H1 (cell line): ENCODE measurements around the gene ZNF133. TPM values are rescaled to one million over a fixed set of nuclear protein-coding genes. Genes with fewer than 3 reads are reported as not detected.
"Not testable (repeated sequence)": the region's sequence is repeated elsewhere in the genome, so short reads cannot be mapped to it uniquely, and the experiment has no call there.

Experiments used
- CTCF ChIA-PET: fragments of 300-600 bp; sonication (Branson Sonifier 250); formaldehyde crosslinking; loops from one replicate; lab custom pipeline; 2021; ENCODE audit not compliant: partially characterized antibody; lab: Charles Lee
- POLR2A ChIA-PET: fragments of 300-600 bp; sonication (Branson Sonifier 250); formaldehyde crosslinking; loops from one replicate; lab custom pipeline; 2021; ENCODE audit warnings: inconsistent platforms; ENCODE audit not compliant: partially characterized antibody; lab: Charles Lee
- DNase-seq, 2 experiments: peaks; one replicate each; pipeline versions ENCODE4 v3.0.0 to v3.0.0-alpha.2; 2010 to 2022; ENCODE audit warnings: low spot score in 2 of 2, low read depth in 1 of 2, mixed read lengths in 1 of 2
- FAIRE-seq: peaks from 2 replicates; lab custom pipeline; 2011; peaks lifted over from hg19 to GRCh38; lab: Jason Lieb, UNC
- H2AFZ ChIP-seq: 2 replicates; pipeline ENCODE4 v1.8.1; 2012; ENCODE audit warnings: low read length, inconsistent platforms
- H2AK5ac ChIP-seq: 2 replicates; pipeline ENCODE4 v1.6.1; 2013; ENCODE audit warnings: low read depth, low read length
- H2BK120ac ChIP-seq: replicated peaks from 2 replicates; pipeline ENCODE3; 2013; ENCODE audit warnings: low read depth, low read length, inconsistent platforms
- H2BK12ac ChIP-seq: 2 replicates; pipeline ENCODE4 v1.6.1; 2013; ENCODE audit warnings: low read depth, low read length
- H2BK15ac ChIP-seq: 2 replicates; pipeline ENCODE4 v1.6.1; 2013; ENCODE audit warnings: low read length
- H2BK20ac ChIP-seq: 2 replicates; pipeline ENCODE4 v1.6.1; 2013; ENCODE audit warnings: low read length
- H2BK5ac ChIP-seq: 2 replicates; pipeline ENCODE4 v1.6.1; 2013; ENCODE audit warnings: low read depth, low read length
- H3K14ac ChIP-seq: 2 replicates; pipeline ENCODE4 v1.6.1; 2013; ENCODE audit warnings: inconsistent platforms; ENCODE audit not compliant: insufficient read length
- H3K18ac ChIP-seq: 2 replicates; pipeline ENCODE4 v1.6.1; 2013; ENCODE audit warnings: low read length; ENCODE audit errors: extremely low read depth
- H3K23ac ChIP-seq: 2 replicates; pipeline ENCODE4 v1.6.1; 2013; ENCODE audit warnings: inconsistent platforms; ENCODE audit not compliant: insufficient read length
- H3K23me2 ChIP-seq: 2 replicates; pipeline ENCODE4 v1.6.1; 2013; ENCODE audit warnings: low read depth, low read length
- H3K27ac ChIP-seq: 2 replicates; pipeline ENCODE4 v1.6.1; 2011; ENCODE audit warnings: low read depth, low read length, inconsistent platforms
- H3K27me3 ChIP-seq, 4 experiments: replicated peaks in 1 of 4; 1 replicate in 1 of 4; 2 replicates in 3 of 4; pipeline versions ENCODE4 v1.6.1 to v1.8.1; 2011 to 2013; ENCODE audit warnings: low read length in 3 of 4, mild to moderate bottlenecking in 3 of 4, inconsistent platforms in 2 of 4, mixed read lengths in 2 of 4, moderate library complexity in 1 of 4; ENCODE audit not compliant: control insufficient read depth in 3 of 4, insufficient read depth in 3 of 4; ENCODE audit errors: extremely low read depth in 1 of 4
- H3K36me3 ChIP-seq, 4 experiments: 2 replicates each; pipeline versions ENCODE4 v1.6.1 to v1.8.1; 2011 to 2013; ENCODE audit warnings: mild to moderate bottlenecking in 4 of 4, low read length in 3 of 4, moderate library complexity in 2 of 4, control low read depth in 1 of 4, inconsistent platforms in 1 of 4; ENCODE audit not compliant: insufficient read depth in 4 of 4, control insufficient read depth in 2 of 4
- H3K4ac ChIP-seq: replicated peaks from 2 replicates; pipeline ENCODE3; 2013; ENCODE audit warnings: low read length, low read depth, mixed read lengths, inconsistent platforms; ENCODE audit not compliant: insufficient read length
- H3K4me1 ChIP-seq, 4 experiments: replicated peaks in 1 of 4; 1 replicate in 1 of 4; 2 replicates in 3 of 4; pipeline versions ENCODE4 v1.6.1 to v1.8.1; 2011 to 2013; ENCODE audit warnings: low read length in 3 of 4, inconsistent platforms in 2 of 4, mixed read lengths in 1 of 4; ENCODE audit not compliant: insufficient read depth in 4 of 4, control insufficient read depth in 3 of 4
- H3K4me2 ChIP-seq, 2 experiments: 2 replicates each; pipeline versions ENCODE4 v1.6.1 to v1.8.1; 2011 to 2013; ENCODE audit warnings: low read depth in 2 of 2, low read length in 2 of 2, control low read depth in 1 of 2, inconsistent platforms in 1 of 2, mild to moderate bottlenecking in 1 of 2; ENCODE audit not compliant: insufficient read depth in 1 of 2
- H3K4me3 ChIP-seq, 4 experiments: fragments of 200-600, 300-600 bp in 1 of 4; sonication (generic), shearing (Covaris generic), sonication (Bioruptor Twin) in 1 of 4; 2 replicates each; pipeline versions ENCODE4 v1.5.1 to v1.8.1; 2011 to 2016; ENCODE audit warnings: low read length in 4 of 4, low read depth in 3 of 4, control low read depth in 2 of 4, inconsistent platforms in 2 of 4, mild to moderate bottlenecking in 2 of 4, mixed read lengths in 1 of 4, moderate library complexity in 1 of 4; ENCODE audit not compliant: insufficient read depth in 2 of 4; ENCODE audit errors: extremely low read depth in 1 of 4
- H3K56ac ChIP-seq: replicated peaks from 2 replicates; pipeline ENCODE3; 2013; ENCODE audit warnings: low read depth, mild to moderate bottlenecking, mixed read lengths, low read length, inconsistent platforms; ENCODE audit not compliant: insufficient read length
- H3K79me1 ChIP-seq: 2 replicates; pipeline ENCODE4 v1.6.1; 2013; ENCODE audit warnings: low read depth, low read length, control low read depth
- H3K79me2 ChIP-seq, 2 experiments: 2 replicates each; pipeline versions ENCODE4 v1.6.1 to v1.8.1; 2012 to 2013; ENCODE audit warnings: low read length in 2 of 2, mild to moderate bottlenecking in 2 of 2, inconsistent platforms in 1 of 2; ENCODE audit not compliant: insufficient read depth in 2 of 2, control insufficient read depth in 1 of 2
- H3K9ac ChIP-seq, 4 experiments: replicated peaks in 1 of 4; 1 replicate in 1 of 4; 2 replicates in 3 of 4; pipeline versions ENCODE4 v1.6.1 to v1.8.1; 2011 to 2013; ENCODE audit warnings: low read depth in 3 of 4, low read length in 3 of 4, control low read depth in 2 of 4, mild to moderate bottlenecking in 2 of 4, moderate library complexity in 2 of 4, inconsistent platforms in 1 of 4; ENCODE audit errors: extremely low read depth in 1 of 4
- H3K9me3 ChIP-seq, 2 experiments: 2 replicates each; pipeline versions ENCODE4 v1.6.1 to v1.8.1; 2012 to 2013; ENCODE audit warnings: mild to moderate bottlenecking in 2 of 2, moderate library complexity in 2 of 2, control low read depth in 1 of 2, inconsistent platforms in 1 of 2, low read depth in 1 of 2, low read length in 1 of 2, mixed read lengths in 1 of 2; ENCODE audit not compliant: insufficient read depth in 2 of 2
- H4K20me1 ChIP-seq, 2 experiments: replicated peaks in 1 of 2; 2 replicates each; pipeline versions ENCODE3 to v1.8.1; 2011 to 2013; ENCODE audit warnings: inconsistent platforms in 2 of 2, low read length in 2 of 2, mild to moderate bottlenecking in 1 of 2; ENCODE audit not compliant: insufficient read depth in 2 of 2, control insufficient read depth in 1 of 2
- H4K5ac ChIP-seq: 2 replicates; pipeline ENCODE4 v1.6.1; 2013; ENCODE audit warnings: low read length, low read depth, mixed read lengths, inconsistent platforms; ENCODE audit not compliant: insufficient read length
- H4K8ac ChIP-seq: 2 replicates; pipeline ENCODE4 v1.8.0; 2013; ENCODE audit warnings: mild to moderate bottlenecking, moderate library complexity, low read length, inconsistent platforms; ENCODE audit not compliant: insufficient read depth; ENCODE audit errors: extremely low read depth
- H4K91ac ChIP-seq: replicated peaks from 2 replicates; pipeline ENCODE3; 2013; ENCODE audit warnings: low read length, mixed read lengths, inconsistent platforms; ENCODE audit not compliant: insufficient read length
- WGBS, 2 experiments: shearing (Covaris generic) in 1 of 2; methylation state at CpG; one replicate each; pipeline versions ENCODE4 v1.1.6 to v1.1.7; 2013 to 2015; ENCODE audit warnings: low lambda C conversion rate in 2 of 2, mixed read lengths in 2 of 2, inconsistent platforms in 1 of 2, low coverage in 1 of 2, missing lambda C conversion rate in 1 of 2; ENCODE audit not compliant: insufficient replicate concordance in 2 of 2, insufficient coverage in 1 of 2, insufficient read length in 1 of 2; ENCODE audit errors: extremely low coverage in 1 of 2, missing lambda C conversion rate in 1 of 2; 5-methylcytosine and 5-hydroxymethylcytosine counted together
- polyA plus RNA-seq, 7 experiments: library from polyadenylated mRNA; depleted of rRNA in 3 of 7; stranded (reverse) in 5 of 7; unstranded in 2 of 7; fragments of >200 nt in 5 of 7; fragments of 200-250 nt in 2 of 7; gene quantifications; 1 replicate in 5 of 7; 2 replicates in 1 of 7; 4 replicates in 1 of 7; pipeline versions ENCODE4 v1.2.1 to v1.2.3, GENCODE V29; 2011 to 2013; ENCODE audit warnings: missing spikeins in 2 of 7, mixed read lengths in 2 of 7
- total RNA-seq: library from RNA; stranded (reverse); fragmentation: NEBNext Ultra II Directional; extraction: Animal tissue kit (Norgen Biotek cat#: 25700); gene quantifications from 2 replicates; pipeline ENCODE4 v1.2.1, GENCODE V29; 2021

Gene ZNF133
- total and polyA plus RNA-seq, 2 of the 8 experiments (the other 6 are each of a cell fraction or from before 2014, with no cell fraction given), result 12.1 to 15.8 TPM

GRCh38 chr20:18349749-18350148 lies 61.4 kb downstream of the ZNF133 start:
- H3K9me3 ChIP-seq, DNase-seq, H3K14ac ChIP-seq, H3K56ac ChIP-seq, POLR2A ChIA-PET, H3K79me2 ChIP-seq, H4K20me1 ChIP-seq, H2BK20ac ChIP-seq, H4K91ac ChIP-seq, FAIRE-seq, H3K23me2 ChIP-seq, H2AFZ ChIP-seq, H3K36me3 ChIP-seq, CTCF ChIA-PET, H2BK12ac ChIP-seq, H3K23ac ChIP-seq, H3K4me3 ChIP-seq, H3K18ac ChIP-seq, H4K8ac ChIP-seq, H2BK15ac ChIP-seq, H3K4me1 ChIP-seq, H2BK120ac ChIP-seq, H4K5ac ChIP-seq, H2AK5ac ChIP-seq, H3K4ac ChIP-seq, H3K9ac ChIP-seq, H3K27ac ChIP-seq, H3K79me1 ChIP-seq, H3K4me2 ChIP-seq, H2BK5ac ChIP-seq, H3K27me3 ChIP-seq: not testable (repeated sequence)
- WGBS, 2 experiments, result 58% methylated on average over 3 of the region's 3 CpGs; no CpG with 5 or more reads in 1 of the 2 experiments
